HEK293 (cell line): ENCODE data around the gene GSG1L2.

Source experiments
- CTCF ChIA-PET: fragments of 350-600 bp; formaldehyde crosslinking; extraction: SDS; loops from one replicate; lab custom pipeline; 2021; ENCODE audit warnings: antibody characterized with exemption; lab: Yijun Ruan, JAX
- POLR2A ChIA-PET: fragments of 300-600 bp; formaldehyde crosslinking; extraction: SDS; loops from one replicate; lab custom pipeline; 2020; ENCODE audit warnings: antibody characterized with exemption, inconsistent platforms; lab: Yijun Ruan, JAX
- H3K27ac ChIP-seq: fragments of 200-500 bp; sonication (Bioruptor generic); 2 replicates; pipeline ENCODE4 v1.5.1; 2014; ENCODE audit warnings: low read depth, low read length, control low read depth, inconsistent platforms; ENCODE audit errors: extremely low read depth
- H3K36me3 ChIP-seq, 2 experiments: fragments of 200-500 bp in 1 of 2; sonication (Bioruptor generic) in 1 of 2; 1 replicate in 1 of 2; 2 replicates in 1 of 2; pipeline ENCODE4 v1.5.1; 2014 to 2017; ENCODE audit warnings: inconsistent platforms in 2 of 2, low read length in 2 of 2; ENCODE audit not compliant: control insufficient read depth in 2 of 2, insufficient read depth in 1 of 2
- H3K4me1 ChIP-seq: fragments of 200-500 bp; sonication (Bioruptor generic); 2 replicates; pipeline ENCODE4 v1.5.1; 2014; ENCODE audit warnings: mild to moderate bottlenecking, low read length, inconsistent platforms; ENCODE audit not compliant: control insufficient read depth, insufficient read depth
- H3K4me3 ChIP-seq: 2 replicates; pipeline ENCODE4 v1.5.1; 2011; ENCODE audit warnings: low read depth, mild to moderate bottlenecking, control low read depth, low read length, moderate library complexity
- H3K9me3 ChIP-seq: fragments of 200-500 bp; sonication (Bioruptor generic); 2 replicates; pipeline ENCODE4 v1.5.1; 2014; ENCODE audit warnings: low read depth, low read length, inconsistent platforms; ENCODE audit not compliant: control insufficient read depth, insufficient read depth
- PRDM1 ChIP-seq: fragments of 450-650 bp; formaldehyde crosslinking; IDR thresholded peaks from 2 replicates; pipeline ENCODE4; 2016; ENCODE audit warnings: missing biosample characterization, missing genetic modification characterization
- SCRT2 ChIP-seq: fragments of 450-650 bp; formaldehyde crosslinking; IDR thresholded peaks from 2 replicates; pipeline ENCODE4 v1.5.1; 2016; ENCODE audit warnings: missing biosample characterization, missing genetic modification characterization
- SP2 ChIP-seq: fragments of 450-650 bp; formaldehyde crosslinking; IDR thresholded peaks from 2 replicates; pipeline ENCODE4 v1.5.1; 2016; ENCODE audit warnings: missing biosample characterization, missing genetic modification characterization
- TCF7L2 ChIP-seq: IDR thresholded peaks from 2 replicates; pipeline ENCODE4 v1.6.1; 2011; ENCODE audit warnings: low read depth, mild to moderate bottlenecking, inconsistent platforms, low read length, moderate library complexity, borderline replicate concordance
- WT1 ChIP-seq: fragments of 450-650 bp; formaldehyde crosslinking; IDR thresholded peaks from 2 replicates; pipeline ENCODE4 v1.5.1; 2016; ENCODE audit warnings: missing biosample characterization, missing genetic modification characterization
- ZBTB26 ChIP-seq: fragments of 450-650 bp; formaldehyde crosslinking; optimal IDR thresholded peaks from 2 replicates; pipeline ENCODE3; 2016; ENCODE audit warnings: missing biosample characterization, mild to moderate bottlenecking, missing genetic modification characterization
- ZNF112 ChIP-seq: fragments of 450-650 bp; formaldehyde crosslinking; IDR thresholded peaks from 2 replicates; pipeline ENCODE4 v1.5.0; 2017; ENCODE audit warnings: missing biosample characterization, missing genetic modification characterization
- ZNF121 ChIP-seq: fragments of 450-650 bp; formaldehyde crosslinking; IDR thresholded peaks from 2 replicates; pipeline ENCODE4 v1.5.1; 2016; ENCODE audit warnings: missing biosample characterization, missing genetic modification characterization
- ZNF155 ChIP-seq: fragments of 450-650 bp; formaldehyde crosslinking; IDR thresholded peaks from 2 replicates; pipeline ENCODE4 v1.5.1; 2016; ENCODE audit warnings: missing biosample characterization, missing genetic modification characterization
- ZNF214 ChIP-seq: fragments of 450-650 bp; formaldehyde crosslinking; IDR thresholded peaks from 2 replicates; pipeline ENCODE4 v1.5.1; 2017; ENCODE audit warnings: missing biosample characterization, mild to moderate bottlenecking, missing genetic modification characterization, borderline replicate concordance
- ZNF280C ChIP-seq: fragments of 450-650 bp; formaldehyde crosslinking; IDR thresholded peaks from 2 replicates; pipeline ENCODE4 v1.5.1; 2016; ENCODE audit warnings: missing biosample characterization, missing genetic modification characterization
- ZNF341 ChIP-seq: fragments of 450-650 bp; formaldehyde crosslinking; IDR thresholded peaks from 2 replicates; pipeline ENCODE4; 2016; ENCODE audit warnings: low read depth, missing biosample characterization, missing genetic modification characterization
- ZNF354C ChIP-seq: fragments of 450-650 bp; formaldehyde crosslinking; IDR thresholded peaks from 2 replicates; pipeline ENCODE4 v1.5.1; 2016; ENCODE audit warnings: missing biosample characterization, missing genetic modification characterization, low read depth, borderline replicate concordance
- ZNF514 ChIP-seq: fragments of 450-650 bp; formaldehyde crosslinking; IDR thresholded peaks from 2 replicates; pipeline ENCODE4 v1.5.1; 2016; ENCODE audit warnings: missing biosample characterization, missing genetic modification characterization
- ZNF521 ChIP-seq: fragments of 450-650 bp; formaldehyde crosslinking; IDR thresholded peaks from 2 replicates; pipeline ENCODE4 v1.5.1; 2017; ENCODE audit warnings: missing biosample characterization, mild to moderate bottlenecking, missing genetic modification characterization
- ZNF544 ChIP-seq: fragments of 450-650 bp; formaldehyde crosslinking; IDR thresholded peaks from 2 replicates; pipeline ENCODE4 v1.5.0; 2017; ENCODE audit warnings: missing biosample characterization, missing genetic modification characterization
- ZNF624 ChIP-seq: fragments of 450-650 bp; formaldehyde crosslinking; IDR thresholded peaks from 2 replicates; pipeline ENCODE4 v1.5.1; 2017; ENCODE audit warnings: missing biosample characterization, missing genetic modification characterization
- ZNF629 ChIP-seq: fragments of 450-650 bp; formaldehyde crosslinking; IDR thresholded peaks from 2 replicates; pipeline ENCODE4 v1.5.1; 2017; ENCODE audit warnings: missing biosample characterization, missing genetic modification characterization
- ZSCAN4 ChIP-seq: fragments of 450-650 bp; formaldehyde crosslinking; IDR thresholded peaks from 2 replicates; pipeline ENCODE4 v1.5.1; 2017; ENCODE audit warnings: missing biosample characterization, missing genetic modification characterization
- TF ChIP-seq, protein P1 (sequence below): fragments of 450-650 bp; formaldehyde crosslinking; IDR thresholded peaks from 2 replicates; pipeline ENCODE4 v1.5.1; 2016; ENCODE audit warnings: missing biosample characterization, missing genetic modification characterization
- TF ChIP-seq, protein P2 (sequence below): fragments of 450-650 bp; formaldehyde crosslinking; IDR thresholded peaks from 2 replicates; pipeline ENCODE4 v1.5.1; 2016; ENCODE audit warnings: missing biosample characterization, missing genetic modification characterization
- TF ChIP-seq, protein P3 (sequence below): fragments of 450-650 bp; formaldehyde crosslinking; IDR thresholded peaks from 2 replicates; pipeline ENCODE4 v1.5.1; 2016; ENCODE audit warnings: missing biosample characterization, missing genetic modification characterization

The GSG1L2 gene

DNA sequence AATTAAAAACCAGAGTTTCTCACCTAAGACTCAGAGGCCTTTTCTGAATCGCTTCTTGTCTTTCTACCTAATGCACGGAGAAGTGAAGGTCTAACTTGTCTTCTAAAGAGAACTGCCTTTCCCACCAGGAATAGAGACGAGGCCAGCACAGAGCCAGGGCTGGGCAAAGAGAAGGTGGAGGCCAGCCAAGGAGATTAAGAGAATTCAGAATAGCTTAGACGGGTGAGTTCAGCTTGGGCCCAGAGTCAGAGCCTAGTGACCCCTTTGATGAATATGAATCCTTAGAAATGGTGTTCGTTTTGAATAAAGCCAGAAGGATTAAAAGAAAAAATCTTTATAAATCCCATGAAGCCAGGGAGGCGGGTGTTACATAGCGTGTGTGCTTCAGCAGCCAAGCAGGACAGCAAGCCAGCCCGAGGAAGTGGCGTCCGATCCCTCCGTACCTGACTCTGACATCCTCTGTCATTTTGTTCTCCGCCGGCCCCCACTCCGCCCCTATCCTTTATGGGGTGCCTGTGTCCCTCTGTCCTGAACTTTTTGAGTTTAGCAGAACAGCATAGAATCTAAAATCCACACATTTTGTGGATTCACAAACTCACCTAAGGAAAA lies 7.4 kb downstream of the GSG1L2 start:
- Histone ChIP-seq H3K9me3 (no peaks in the 10 kb centered on the region), H3K4me1 (no peaks in the 10 kb centered on the region), H3K36me3 (no peaks in the 10 kb centered on the region), H3K4me3 (no peak overlapping the region), H3K27ac (no peak overlapping the region)
- TF ChIP-seq ZNF354C (tag by site-specific recombination), result no peak
- TF ChIP-seq ZNF112 (tag by site-specific recombination), result no peak
- no peak for TF ChIP-seq ZNF155 (tag by site-specific recombination)
- ChIA-PET CTCF (no interaction called here), POLR2A (no interaction called here)

DNA sequence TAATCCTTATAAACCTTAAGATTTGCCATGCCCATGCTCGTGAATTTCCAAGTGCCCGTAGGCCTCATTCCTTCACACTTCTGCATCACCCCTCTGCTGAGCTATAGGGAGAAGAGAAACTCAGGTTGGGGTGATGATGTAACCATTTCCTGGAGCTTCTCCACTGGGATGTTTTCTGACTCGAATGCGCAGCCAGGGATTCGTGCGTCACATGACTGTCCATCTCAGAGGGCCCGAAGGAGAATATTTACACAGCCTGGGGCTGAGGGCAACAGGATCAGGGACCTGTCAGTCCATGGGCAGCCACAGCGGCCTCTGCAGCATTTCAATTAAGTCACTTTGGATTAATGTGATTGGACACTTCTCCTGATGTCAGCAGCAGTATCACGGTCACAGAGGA lies 8.7 kb downstream of the GSG1L2 start:
- ChIA-PET POLR2A (no interaction called here), CTCF (no interaction called here)
- TF ChIP-seq ZNF121 (tag by site-specific recombination) (no peak), ZNF521 (tag by site-specific recombination) (no peak), ZNF624 (tag by site-specific recombination) (no peak), ZNF629 (no peak), ZNF341 (tag by site-specific recombination) (no peak), ZNF514 (tag by site-specific recombination) (no peak), WT1 (tag by site-specific recombination) (no peak), ZBTB26 (no peak), ZNF280C (tag by site-specific recombination) (no peak), SP2 (tag by site-specific recombination) (no peak)
- TF ChIP-seq, protein P1, sequence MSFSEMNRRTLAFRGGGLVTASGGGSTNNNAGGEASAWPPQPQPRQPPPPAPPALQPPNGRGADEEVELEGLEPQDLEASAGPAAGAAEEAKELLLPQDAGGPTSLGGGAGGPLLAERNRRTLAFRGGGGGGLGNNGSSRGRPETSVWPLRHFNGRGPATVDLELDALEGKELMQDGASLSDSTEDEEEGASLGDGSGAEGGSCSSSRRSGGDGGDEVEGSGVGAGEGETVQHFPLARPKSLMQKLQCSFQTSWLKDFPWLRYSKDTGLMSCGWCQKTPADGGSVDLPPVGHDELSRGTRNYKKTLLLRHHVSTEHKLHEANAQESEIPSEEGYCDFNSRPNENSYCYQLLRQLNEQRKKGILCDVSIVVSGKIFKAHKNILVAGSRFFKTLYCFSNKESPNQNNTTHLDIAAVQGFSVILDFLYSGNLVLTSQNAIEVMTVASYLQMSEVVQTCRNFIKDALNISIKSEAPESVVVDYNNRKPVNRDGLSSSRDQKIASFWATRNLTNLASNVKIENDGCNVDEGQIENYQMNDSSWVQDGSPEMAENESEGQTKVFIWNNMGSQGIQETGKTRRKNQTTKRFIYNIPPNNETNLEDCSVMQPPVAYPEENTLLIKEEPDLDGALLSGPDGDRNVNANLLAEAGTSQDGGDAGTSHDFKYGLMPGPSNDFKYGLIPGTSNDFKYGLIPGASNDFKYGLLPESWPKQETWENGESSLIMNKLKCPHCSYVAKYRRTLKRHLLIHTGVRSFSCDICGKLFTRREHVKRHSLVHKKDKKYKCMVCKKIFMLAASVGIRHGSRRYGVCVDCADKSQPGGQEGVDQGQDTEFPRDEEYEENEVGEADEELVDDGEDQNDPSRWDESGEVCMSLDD, result no peak

DNA sequence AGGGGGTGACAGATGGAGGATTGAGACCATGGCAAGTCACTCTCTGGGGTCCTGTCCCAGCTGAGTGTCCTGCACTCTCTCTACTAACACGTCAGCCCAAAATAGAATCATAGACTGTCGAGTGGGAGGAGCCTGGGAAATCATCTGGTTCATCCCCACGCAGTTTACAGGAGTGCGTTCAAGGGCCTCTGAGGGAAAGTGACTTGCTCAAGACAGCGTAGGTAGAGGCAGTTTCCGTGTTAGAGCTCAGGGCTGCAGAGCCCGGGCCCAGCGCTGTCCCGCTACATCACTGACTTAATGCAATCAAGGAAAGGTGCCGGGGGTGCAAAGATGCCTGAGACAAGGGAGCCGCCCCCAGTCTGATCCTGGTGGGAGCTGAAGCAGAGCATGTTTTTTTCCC lies 10.3 kb downstream of the GSG1L2 start:
- Histone ChIP-seq H3K36me3 (no peaks in the 10 kb centered on the region), H3K4me3 (no peak overlapping the region), H3K4me1 (no peaks in the 10 kb centered on the region), H3K9me3 (no peaks in the 10 kb centered on the region), H3K27ac (no peak overlapping the region)
- CTCF ChIA-PET, result interaction anchor here (2.9 kb wide), 1 partner anchor 9 kb away, joined by 6 read pairs; no protein-coding TSS in a partner anchor
- POLR2A ChIA-PET, result no interaction called here
- no peak for TF ChIP-seq SCRT2 (tag by site-specific recombination)
- TF ChIP-seq, protein P2, sequence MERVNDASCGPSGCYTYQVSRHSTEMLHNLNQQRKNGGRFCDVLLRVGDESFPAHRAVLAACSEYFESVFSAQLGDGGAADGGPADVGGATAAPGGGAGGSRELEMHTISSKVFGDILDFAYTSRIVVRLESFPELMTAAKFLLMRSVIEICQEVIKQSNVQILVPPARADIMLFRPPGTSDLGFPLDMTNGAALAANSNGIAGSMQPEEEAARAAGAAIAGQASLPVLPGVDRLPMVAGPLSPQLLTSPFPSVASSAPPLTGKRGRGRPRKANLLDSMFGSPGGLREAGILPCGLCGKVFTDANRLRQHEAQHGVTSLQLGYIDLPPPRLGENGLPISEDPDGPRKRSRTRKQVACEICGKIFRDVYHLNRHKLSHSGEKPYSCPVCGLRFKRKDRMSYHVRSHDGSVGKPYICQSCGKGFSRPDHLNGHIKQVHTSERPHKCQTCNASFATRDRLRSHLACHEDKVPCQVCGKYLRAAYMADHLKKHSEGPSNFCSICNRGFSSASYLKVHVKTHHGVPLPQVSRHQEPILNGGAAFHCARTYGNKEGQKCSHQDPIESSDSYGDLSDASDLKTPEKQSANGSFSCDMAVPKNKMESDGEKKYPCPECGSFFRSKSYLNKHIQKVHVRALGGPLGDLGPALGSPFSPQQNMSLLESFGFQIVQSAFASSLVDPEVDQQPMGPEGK (tag by site-specific recombination), result no peak
- TF ChIP-seq, protein P3, sequence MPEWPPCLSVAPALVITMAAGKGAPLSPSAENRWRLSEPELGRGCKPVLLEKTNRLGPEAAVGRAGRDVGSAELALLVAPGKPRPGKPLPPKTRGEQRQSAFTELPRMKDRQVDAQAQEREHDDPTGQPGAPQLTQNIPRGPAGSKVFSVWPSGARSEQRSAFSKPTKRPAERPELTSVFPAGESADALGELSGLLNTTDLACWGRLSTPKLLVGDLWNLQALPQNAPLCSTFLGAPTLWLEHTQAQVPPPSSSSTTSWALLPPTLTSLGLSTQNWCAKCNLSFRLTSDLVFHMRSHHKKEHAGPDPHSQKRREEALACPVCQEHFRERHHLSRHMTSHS (tag by site-specific recombination), result no peak
- no peak for TF ChIP-seq TCF7L2
- no peak for TF ChIP-seq PRDM1
- no peak for TF ChIP-seq ZSCAN4 (tag by site-specific recombination)
- no peak for TF ChIP-seq ZNF544 (tag by site-specific recombination)
- TF ChIP-seq ZNF214 (tag by site-specific recombination), result no peak

More for the DNA sequence above, 8.7 kb downstream of the GSG1L2 start:
- Histone ChIP-seq H3K9me3 (no peaks in the 10 kb centered on the region), H3K4me3 (no peak overlapping the region), H3K27ac (no peak overlapping the region), H3K36me3 (no peaks in the 10 kb centered on the region), H3K4me1 (no peaks in the 10 kb centered on the region)
